GM12873 (cell line): ENCODE data around the gene BTBD19.

Experiments used
- TF ChIP-seq, protein P1 (sequence below): IDR thresholded peaks from 2 replicates; pipeline ENCODE4 v1.5.1; 2012; ENCODE audit warnings: low read depth, mild to moderate bottlenecking, moderate library complexity, low read length, control low read depth; ENCODE audit not compliant: insufficient read depth; ENCODE audit errors: missing control alignments

The BTBD19 gene

DNA sequence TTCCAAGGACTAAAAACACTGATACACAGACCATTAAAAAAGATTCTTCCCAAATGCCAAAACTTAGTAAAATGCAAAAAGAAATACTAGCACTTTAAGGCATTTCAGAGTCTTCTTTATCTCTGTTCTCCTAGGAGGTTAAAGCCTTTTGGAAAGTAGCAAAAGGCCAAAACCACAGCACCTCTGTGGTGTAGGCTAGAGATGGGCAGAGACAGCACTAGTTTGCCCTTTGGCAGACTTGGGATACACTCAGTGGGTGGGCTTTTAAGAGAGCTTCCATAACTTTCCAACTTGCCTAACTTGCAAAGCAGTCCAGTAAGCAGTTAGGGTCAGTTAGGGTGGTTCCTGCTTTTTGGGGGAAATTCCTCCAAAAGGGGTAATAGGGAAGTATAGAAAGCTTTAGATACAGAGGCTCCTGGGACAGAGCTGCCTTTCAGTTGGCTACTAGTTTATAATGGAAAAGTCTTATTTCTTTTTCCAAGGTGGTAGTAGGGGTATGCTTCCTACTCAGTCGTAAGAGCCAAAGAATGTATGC lies 52.6 kb downstream of the BTBD19 start:
- TF ChIP-seq, protein P1, sequence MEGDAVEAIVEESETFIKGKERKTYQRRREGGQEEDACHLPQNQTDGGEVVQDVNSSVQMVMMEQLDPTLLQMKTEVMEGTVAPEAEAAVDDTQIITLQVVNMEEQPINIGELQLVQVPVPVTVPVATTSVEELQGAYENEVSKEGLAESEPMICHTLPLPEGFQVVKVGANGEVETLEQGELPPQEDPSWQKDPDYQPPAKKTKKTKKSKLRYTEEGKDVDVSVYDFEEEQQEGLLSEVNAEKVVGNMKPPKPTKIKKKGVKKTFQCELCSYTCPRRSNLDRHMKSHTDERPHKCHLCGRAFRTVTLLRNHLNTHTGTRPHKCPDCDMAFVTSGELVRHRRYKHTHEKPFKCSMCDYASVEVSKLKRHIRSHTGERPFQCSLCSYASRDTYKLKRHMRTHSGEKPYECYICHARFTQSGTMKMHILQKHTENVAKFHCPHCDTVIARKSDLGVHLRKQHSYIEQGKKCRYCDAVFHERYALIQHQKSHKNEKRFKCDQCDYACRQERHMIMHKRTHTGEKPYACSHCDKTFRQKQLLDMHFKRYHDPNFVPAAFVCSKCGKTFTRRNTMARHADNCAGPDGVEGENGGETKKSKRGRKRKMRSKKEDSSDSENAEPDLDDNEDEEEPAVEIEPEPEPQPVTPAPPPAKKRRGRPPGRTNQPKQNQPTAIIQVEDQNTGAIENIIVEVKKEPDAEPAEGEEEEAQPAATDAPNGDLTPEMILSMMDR = no peak

DNA sequence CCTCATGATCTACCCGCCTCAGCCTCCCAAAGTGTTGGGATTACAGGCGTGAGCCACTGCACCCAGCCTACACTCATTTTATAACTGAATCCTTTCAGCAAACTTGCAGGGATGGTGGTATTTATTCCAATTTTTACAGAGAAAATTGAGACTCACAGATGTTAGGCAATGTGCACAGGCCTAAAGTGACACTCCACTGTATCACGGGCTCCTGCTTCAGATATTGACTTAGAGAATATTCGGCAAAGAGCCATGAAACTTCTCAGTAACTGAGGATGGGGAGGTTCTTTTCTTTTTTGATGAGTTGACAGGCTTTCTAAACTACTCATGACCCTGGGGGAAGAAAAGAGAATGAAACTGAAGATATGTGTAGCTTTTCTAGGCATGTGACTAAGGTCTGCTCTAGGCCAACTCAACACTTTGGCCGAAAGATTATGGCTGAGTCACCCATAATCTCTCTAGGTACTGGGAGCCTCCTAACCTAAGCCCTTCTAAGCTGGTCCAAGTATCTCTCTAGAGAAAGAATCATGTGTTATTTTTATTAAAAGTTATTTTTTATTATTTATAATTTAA lies 54.6 kb downstream of the BTBD19 start:
- TF ChIP-seq, protein P1 = no peak
